NCI-H2029 (cell line): ENCODE results near the gene NCSTN.

Source experiments
- DNase-seq: peaks from one replicate; lab custom pipeline; 2025; lab: John Stamatoyannopoulos, UW

The NCSTN gene

GRCh38 chr1:160342953-160343869 lies at the start of gene NCSTN, which contains the start of gene COPA:
NCSTN (plus strand) TSS chr1:160343383; CDS start chr1:160343397, 14 bp downstream.
COPA (minus strand) TSS chr1:160343250; CDS start chr1:160343170, 80 bp downstream.
- peak; percentile 87 for DNase-seq

DNA sequence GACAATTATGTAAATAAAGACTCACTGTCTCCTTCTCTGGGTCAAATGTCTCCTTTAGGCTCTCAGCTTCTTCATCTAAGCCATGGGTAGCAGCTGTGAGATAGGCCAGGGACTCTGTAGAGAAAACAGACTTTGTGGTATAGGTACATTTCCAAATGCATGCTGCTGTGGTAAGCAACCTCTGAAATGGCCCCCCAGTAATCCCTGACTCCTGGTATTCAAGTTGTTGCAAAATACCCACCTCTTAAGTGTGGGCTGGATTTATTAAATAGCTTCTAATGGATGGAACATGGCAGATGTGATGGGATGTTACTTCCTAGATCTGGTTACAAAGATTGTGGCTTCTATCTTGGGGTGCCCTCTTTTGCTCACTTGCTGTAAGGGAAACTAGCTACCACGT lies 47.1 kb upstream of the NCSTN start:
- no peak for DNase-seq

DNA sequence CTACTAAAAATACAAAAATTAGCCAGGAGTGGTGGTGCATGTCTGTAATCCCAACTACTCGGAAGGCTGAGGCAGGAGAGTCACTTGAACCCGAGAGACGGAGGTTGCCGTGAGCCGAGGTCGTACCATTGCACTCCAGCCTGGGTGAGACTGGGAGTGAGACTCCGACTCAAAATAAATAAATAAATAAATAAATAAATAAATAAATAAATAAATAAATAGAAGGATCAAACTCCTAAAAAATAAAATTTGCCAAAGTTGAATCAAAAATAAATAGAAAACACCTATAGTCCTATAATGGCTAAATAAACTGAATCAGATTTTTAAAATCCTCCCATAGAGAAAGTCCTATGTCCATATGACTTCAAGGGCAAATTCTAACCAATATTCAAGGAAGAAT lies 43.0 kb upstream of the NCSTN start:
- DNase-seq, result no peak

- DNase-seq, result no peak
Observed at GRCh38 chr1:160307118-160307791, 35.9 kb upstream of the NCSTN start.

DNA sequence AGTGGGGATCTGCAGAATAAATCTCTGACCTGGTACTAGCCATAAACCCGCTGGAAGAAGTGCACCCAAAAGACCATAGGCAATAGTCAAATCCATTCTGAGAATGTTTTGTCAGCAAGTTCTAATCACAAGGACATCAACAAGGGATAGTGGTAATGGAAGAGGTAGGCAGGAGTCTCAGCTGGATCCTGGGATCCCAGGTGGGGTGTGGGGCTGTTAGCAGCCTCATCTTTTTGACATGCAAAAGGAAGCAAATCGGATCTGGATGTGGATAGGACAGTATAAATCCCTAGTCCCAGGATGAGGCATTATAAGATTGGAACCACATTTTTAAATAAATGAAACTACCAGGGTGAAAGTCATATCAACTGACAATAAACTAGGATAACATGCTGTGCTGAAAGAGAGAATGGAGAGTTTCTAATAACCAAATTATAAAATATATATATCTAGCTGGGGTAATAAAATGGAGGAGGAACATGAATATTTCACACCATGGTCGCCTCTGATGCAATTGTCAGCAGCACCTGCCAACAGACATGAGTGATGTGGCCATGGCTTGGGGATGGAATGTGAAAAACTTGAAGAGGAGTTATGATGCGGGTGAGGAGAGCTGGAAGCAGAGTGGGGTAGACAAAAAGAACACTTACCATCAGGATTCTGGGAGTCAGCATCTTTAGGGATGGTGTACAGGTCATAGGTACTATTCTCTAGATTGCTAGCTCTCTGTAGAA lies 34.6 kb upstream of the NCSTN start:
- DNase-seq, result no peak

GRCh38 chr1:160309185-160309557 lies 34.0 kb upstream of the NCSTN start:
- DNase-seq, result no peak

GRCh38 chr1:160309571-160309970 lies 33.6 kb upstream of the NCSTN start:
- no peak for DNase-seq

DNA sequence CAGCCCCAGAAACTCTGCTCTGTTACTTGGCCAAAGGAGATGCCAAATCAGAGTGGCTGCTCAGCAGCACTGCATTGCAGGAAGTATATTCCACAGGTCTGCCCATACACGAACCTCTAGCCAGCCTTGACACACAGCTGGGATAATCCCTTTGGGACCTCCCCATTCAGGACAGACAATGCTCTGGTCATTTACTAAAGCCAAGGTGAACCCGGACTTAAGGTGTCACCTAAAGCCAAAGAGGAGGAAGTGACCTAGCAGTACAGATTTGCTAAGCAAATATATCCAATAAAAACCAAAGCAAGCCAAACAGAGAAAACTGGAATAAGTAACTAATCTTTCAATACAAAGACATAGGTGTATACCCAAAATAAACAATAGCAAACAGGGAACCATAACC lies 27.8 kb upstream of the NCSTN start:
- no peak for DNase-seq

- DNase-seq, result no peak
Observed at GRCh38 chr1:160322831-160323230, 20.4 kb upstream of the NCSTN start.

DNA sequence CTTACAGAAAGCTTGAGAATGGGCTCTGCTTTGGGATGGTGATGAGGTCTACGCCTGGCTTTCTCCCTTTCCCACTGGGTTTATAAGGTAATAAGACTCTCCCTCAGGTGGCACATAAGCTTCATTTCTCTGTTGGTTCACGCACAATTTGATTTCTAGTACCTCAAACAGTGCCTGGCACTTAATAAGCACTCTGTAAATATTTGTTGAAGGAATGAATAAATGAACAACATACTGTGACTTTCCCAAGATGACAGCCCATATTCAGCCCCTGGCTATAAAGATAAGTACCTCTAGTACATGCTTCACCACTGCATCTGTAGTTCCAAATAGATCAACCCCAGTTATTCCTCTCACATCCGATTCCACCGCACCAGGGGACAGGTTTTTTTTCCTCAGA lies 17.9 kb upstream of the NCSTN start:
- DNase-seq, result peak; percentile 92

- DNase-seq, result no peak
Observed at GRCh38 chr1:160326418-160326817, 16.8 kb upstream of the NCSTN start.

DNA sequence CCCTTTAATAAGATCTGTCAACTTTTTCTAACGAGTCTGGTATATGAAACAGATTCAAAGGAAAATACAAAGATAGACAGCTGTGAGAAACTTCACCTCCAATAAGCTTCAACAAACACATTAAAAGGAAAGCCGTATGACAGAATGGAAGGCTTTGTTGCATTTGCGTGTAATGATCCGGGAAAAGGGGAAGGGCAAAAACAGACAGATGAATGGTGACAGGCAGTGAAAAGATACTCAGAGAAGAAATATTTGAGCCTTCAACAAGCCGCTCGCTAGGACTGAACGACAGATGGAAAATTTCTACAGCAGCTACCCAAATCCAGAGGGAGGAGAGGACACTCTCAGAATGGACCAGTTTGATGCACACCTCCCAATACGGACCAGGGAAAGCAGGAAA lies 15.0 kb upstream of the NCSTN start:
- no peak for DNase-seq

- no peak for DNase-seq
Observed at GRCh38 chr1:160330119-160330518, 13.1 kb upstream of the NCSTN start.

DNA sequence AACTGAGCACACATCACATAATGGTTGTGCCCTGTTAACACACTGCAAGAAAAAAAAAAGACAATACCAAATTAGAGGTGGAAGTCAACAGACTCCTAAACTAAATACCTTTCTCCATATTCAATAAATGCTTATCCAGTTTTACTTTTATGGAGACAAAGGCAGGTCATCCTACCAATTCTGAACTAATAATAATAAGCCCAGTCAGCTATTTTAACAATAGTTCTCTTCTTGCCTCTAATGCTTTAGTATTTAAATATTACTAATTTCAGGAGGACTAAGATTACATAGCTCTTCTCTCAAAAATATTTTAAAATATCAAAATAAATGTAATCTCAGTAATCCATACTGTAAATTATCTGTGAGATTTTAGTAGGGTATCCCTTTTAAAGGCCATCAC lies 10.7 kb upstream of the NCSTN start:
- no peak for DNase-seq

GRCh38 chr1:160338580-160338979 lies 4.6 kb upstream of the NCSTN start:
- DNase-seq, result no peak

GRCh38 chr1:160340146-160340545 lies 3.0 kb upstream of the NCSTN start:
- DNase-seq, result no peak

DNA sequence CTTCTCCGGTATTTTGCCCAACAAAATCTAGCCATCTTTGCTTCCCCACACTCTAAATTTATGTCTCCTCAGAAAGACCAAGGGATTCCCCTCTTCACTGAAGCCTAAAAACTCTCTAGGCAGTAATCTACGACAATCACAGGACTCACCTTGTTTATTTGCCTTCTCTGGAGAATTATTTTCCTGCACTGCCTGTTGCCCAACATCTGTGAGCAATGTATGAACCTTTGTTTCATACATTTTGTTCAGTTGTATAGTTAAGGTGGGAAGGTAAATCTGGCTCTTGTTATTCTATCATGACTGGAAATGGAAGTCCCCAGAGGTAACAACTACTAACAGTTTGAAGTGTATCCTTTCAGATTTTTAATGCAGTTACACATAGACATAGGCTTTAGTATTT lies 2.3 kb upstream of the NCSTN start:
- DNase-seq, result no peak

DNA sequence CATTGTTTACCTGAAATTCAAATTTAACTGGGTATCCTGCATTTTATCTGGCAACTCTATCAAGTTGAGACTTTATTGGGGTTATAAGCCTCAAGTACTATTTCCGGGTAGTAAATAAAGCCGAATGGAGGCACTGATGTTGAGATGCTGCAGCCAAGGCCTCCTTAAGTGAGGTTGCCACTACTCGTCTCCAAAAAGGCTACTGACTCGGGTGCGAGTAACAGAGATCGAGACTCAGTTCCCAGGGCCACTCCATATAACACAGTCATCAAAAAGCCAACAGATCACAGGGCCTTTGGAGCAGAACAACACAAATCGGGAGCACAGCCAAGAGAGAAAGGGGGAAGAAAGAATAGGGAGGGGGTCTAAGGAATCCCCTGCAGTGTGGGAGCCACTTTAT lies 657 bp upstream of the NCSTN start:
- no peak for DNase-seq

DNA sequence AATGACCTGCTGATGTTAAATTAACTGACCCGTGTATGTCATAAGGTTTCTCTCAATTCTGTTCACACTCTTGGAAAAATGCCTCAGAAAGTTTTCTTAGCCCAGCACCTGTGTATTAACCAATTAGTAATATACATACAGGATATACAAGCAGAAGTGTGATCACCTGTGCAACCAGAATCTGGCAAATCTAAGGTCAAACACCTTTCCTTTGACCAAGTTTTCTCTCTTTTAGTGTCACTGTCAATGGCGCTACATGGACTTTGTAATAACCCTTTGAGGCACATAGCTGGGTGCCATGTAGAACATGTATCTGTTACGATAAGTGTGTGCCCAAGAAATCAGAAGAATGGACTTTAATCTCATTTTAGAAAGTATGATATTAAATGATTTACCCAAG lies 1.1 kb downstream of the NCSTN start:
- no peak for DNase-seq

GRCh38 chr1:160344936-160345335 lies 1.8 kb downstream of the NCSTN start:
- no peak for DNase-seq

GRCh38 chr1:160346463-160346862 lies 3.3 kb downstream of the NCSTN start:
- DNase-seq, result no peak

- DNase-seq, result no peak
Observed at GRCh38 chr1:160346958-160347357, 3.8 kb downstream of the NCSTN start.

DNA sequence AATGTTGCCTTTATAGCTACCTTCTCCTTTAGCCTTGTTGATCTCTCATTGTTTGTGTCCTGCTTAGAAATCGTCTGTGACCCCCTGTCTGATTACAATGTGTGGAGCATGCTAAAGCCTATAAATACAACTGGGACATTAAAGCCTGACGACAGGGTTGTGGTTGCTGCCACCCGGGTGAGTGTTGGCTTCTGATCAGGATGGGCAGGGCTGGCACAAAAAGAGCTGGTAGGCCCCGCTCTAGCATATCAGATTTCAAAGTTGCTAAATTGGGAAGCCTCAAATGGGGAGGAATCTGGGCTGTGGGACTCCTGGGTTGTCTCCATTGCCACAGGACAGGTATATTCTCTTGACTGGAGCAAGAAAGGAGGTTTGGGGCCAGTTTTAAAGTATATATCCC lies 8.4 kb downstream of the NCSTN start:
- no peak for DNase-seq
